T-cell (primary cell): Measurements from ENCODE around the gene CUL1. TPM values are rescaled to one million over a fixed set of nuclear protein-coding genes. Genes with fewer than 3 reads are reported as not detected.

Experiments
- ATAC-seq, 4 experiments: fragments of 200-7000 bp in 3 of 4; fragments of 150-1000 bp in 1 of 4; cut with Tn5 transposase; replicated peaks in 1 of 4; 1 replicate in 3 of 4; 2 replicates in 1 of 4; pipeline ENCODE4 v1.10.0; 2021; ENCODE audit warnings: moderate library complexity in 3 of 4, mild to moderate bottlenecking in 2 of 4, moderate number of reproducible peaks in 1 of 4
- CTCF ChIA-PET, 2 donors: fragments of 300-600 bp; sonication (Branson Sonifier 250); formaldehyde crosslinking; loops; one replicate each; lab custom pipeline; 2022; ENCODE audit warnings: antibody characterized with exemption in 2 of 2; lab: Charles Lee
- POLR2A ChIA-PET, 2 donors: fragments of 300-600 bp; sonication (Branson Sonifier 250); formaldehyde crosslinking; loops; one replicate each; lab custom pipeline; 2022; ENCODE audit warnings: antibody characterized with exemption in 2 of 2; lab: Charles Lee
- DNase-seq, 35 experiments: peaks; one replicate each; pipeline versions ENCODE4 v3.0.0 to v3.0.0-alpha.2; 2013 to 2023
- H3K27ac ChIP-seq: one replicate; pipeline ENCODE4 v1.5.1; 2013; ENCODE audit warnings: low read length
- H3K27me3 ChIP-seq, 2 experiments: replicated peaks in 1 of 2; 1 replicate in 1 of 2; 2 replicates in 1 of 2; pipeline versions ENCODE4 v1.6.1 to v1.7.0; 2013; ENCODE audit warnings: low read length in 1 of 2, mixed read lengths in 1 of 2; ENCODE audit not compliant: control insufficient read depth in 2 of 2, insufficient read depth in 2 of 2; ENCODE audit errors: extremely low read depth in 1 of 2
- H3K36me3 ChIP-seq, 2 donors: 1 replicate in 1 of 2; 2 replicates in 1 of 2; pipeline versions ENCODE4 v1.6.1 to v1.7.0; 2013; ENCODE audit warnings: low read length in 1 of 2; ENCODE audit not compliant: control insufficient read depth in 2 of 2, insufficient read depth in 1 of 2; ENCODE audit errors: extremely low read depth in 1 of 2
- H3K4me1 ChIP-seq, 2 experiments: 1 replicate in 1 of 2; 2 replicates in 1 of 2; pipeline versions ENCODE4 v1.6.1 to v1.7.0; 2013; ENCODE audit warnings: low read length in 2 of 2, mixed read lengths in 1 of 2; ENCODE audit not compliant: insufficient read depth in 2 of 2, control insufficient read depth in 1 of 2; ENCODE audit errors: extremely low read depth in 1 of 2
- H3K4me3 ChIP-seq, 2 donors: 1 replicate in 1 of 2; 2 replicates in 1 of 2; pipeline versions ENCODE4 v1.5.1 to v1.7.0; 2013; ENCODE audit warnings: mild to moderate bottlenecking in 2 of 2, low read length in 1 of 2, moderate library complexity in 1 of 2; ENCODE audit not compliant: control insufficient read depth in 1 of 2; ENCODE audit errors: extremely low read depth in 1 of 2
- H3K9me3 ChIP-seq: 2 replicates; pipeline ENCODE4 v1.7.0; 2013
- H3K27ac Mint-ChIP-seq, 2 donors: one replicate each; pipeline ENCODE4 v1.8.0; 2020 to 2021; ENCODE audit warnings: mild to moderate bottlenecking in 2 of 2, mixed read lengths in 2 of 2
- H3K27me3 Mint-ChIP-seq, 2 donors: one replicate each; pipeline ENCODE4 v1.8.0; 2021 to 2022; ENCODE audit warnings: mixed read lengths in 2 of 2
- H3K36me3 Mint-ChIP-seq: one replicate; pipeline ENCODE4 v1.8.0; 2021; ENCODE audit warnings: mixed read lengths
- H3K4me1 Mint-ChIP-seq, 3 donors: one replicate each; pipeline ENCODE4 v1.8.0; 2020 to 2022; ENCODE audit warnings: mixed read lengths in 3 of 3, mild to moderate bottlenecking in 1 of 3
- H3K4me3 Mint-ChIP-seq, 3 donors: one replicate each; pipeline ENCODE4 v1.8.0; 2020 to 2022; ENCODE audit warnings: mild to moderate bottlenecking in 3 of 3, mixed read lengths in 3 of 3, moderate library complexity in 3 of 3
- H3K9me3 Mint-ChIP-seq, 3 donors: one replicate each; pipeline ENCODE4 v1.8.0; 2020 to 2022; ENCODE audit warnings: mixed read lengths in 3 of 3
- WGBS: methylation state at CpG from one replicate; pipeline ENCODE4 v1.1.5; 2013; ENCODE audit warnings: missing lambda C conversion rate; ENCODE audit not compliant: insufficient coverage; 5-methylcytosine and 5-hydroxymethylcytosine counted together
- total RNA-seq, 35 experiments: library from RNA in 6 of 35; stranded (reverse) in 6 of 35; fragments of 120-200 nt in 1 of 35; gene quantifications; one replicate each; pipeline versions ENCODE4 v1.2.1 to v1.2.4 and lab custom pipeline; 2013 to 2026

CUL1 gene
- total RNA-seq, 5 donors from 2014 or later (not counting 1 experiment from before 2014, with no cell fraction given), result 42.3 to 53.7 (median 49.9) TPM

DNA sequence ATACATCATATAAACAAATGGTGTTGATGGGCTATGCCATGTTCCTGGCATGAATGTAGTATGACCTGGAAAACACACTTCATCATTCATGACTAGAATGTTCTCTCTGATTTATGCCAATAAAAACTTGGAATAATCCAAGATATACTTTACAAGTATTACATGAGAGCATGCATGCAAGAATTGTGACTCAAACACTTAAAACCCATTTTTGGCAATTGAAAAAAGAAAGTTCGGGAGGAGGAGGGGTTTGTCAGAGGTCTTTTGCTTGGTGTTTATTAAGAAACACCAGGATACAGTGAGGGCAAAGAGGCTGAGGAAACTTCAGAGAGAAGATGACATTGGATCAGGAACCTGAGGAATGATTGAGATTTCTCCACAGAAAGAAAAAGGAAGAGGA, 10.2 kb upstream of the CUL1 start:
- ATAC-seq (no peak), DNase-seq (no peak)
- no peaks in the 10 kb centered on the region for H3K9me3 ChIP-seq
- no peak overlapping the region for H3K27ac ChIP-seq
- H3K9me3 Mint-ChIP-seq, result no peaks in the 10 kb centered on the region
- 83% methylated on average over 1 of the region's 1 CpG for WGBS
- CTCF ChIA-PET, result no interaction called here
- no peaks in the 10 kb centered on the region for H3K4me1 ChIP-seq
- H3K4me1 Mint-ChIP-seq, result no peaks in the 10 kb centered on the region
- no peak overlapping the region for H3K27ac Mint-ChIP-seq
- no peaks in the 10 kb centered on the region for H3K36me3 ChIP-seq
- H3K27me3 ChIP-seq, result peaks cover 0 to 4% of the 10 kb centered on the region in 2 experiments
- H3K4me3 Mint-ChIP-seq, result no peak overlapping the region
- no peaks in the 10 kb centered on the region for H3K27me3 Mint-ChIP-seq
- POLR2A ChIA-PET, result interaction anchor here in 1 of 2 donors (0.7 kb wide), 1 partner anchor 32 kb away, joined by 3 read pairs; no protein-coding TSS in a partner anchor
- H3K4me3 ChIP-seq, result no peak overlapping the region
- no peaks in the 10 kb centered on the region for H3K36me3 Mint-ChIP-seq

DNA sequence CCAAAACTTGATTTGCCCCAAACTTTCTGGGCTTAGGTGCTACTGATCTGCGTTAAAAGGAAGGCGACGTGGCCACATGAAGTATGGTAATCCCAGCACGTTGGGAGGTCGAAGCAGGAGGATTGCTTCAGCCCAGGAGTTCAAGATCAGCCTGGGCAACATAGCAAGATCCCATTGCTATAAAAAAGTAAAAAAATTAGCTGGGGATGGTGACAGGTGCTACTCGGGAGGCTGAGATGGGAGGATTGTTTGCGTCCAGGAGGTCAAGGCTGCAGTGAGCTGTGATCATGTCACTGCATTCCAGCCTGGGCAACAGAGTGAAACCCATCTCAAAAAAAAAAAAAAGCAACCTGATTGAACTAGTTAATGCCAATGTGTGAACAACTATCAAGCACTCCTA, 5.1 kb upstream of the CUL1 start:
- Mint-ChIP-seq H3K4me3 (no peak overlapping the region), H3K36me3 (no peaks in the 10 kb centered on the region), H3K27me3 (no peaks in the 10 kb centered on the region), H3K9me3 (no peaks in the 10 kb centered on the region), H3K4me1 (peaks cover 13 to 18% (median 15%) of the 10 kb centered on the region in 3 donors), H3K27ac (no peak overlapping the region)
- Histone ChIP-seq H3K4me3 (no peak overlapping the region), H3K36me3 (no peaks in the 10 kb centered on the region), H3K4me1 (peaks cover 0 to 9% of the 10 kb centered on the region in 2 experiments), H3K27ac (no peak overlapping the region), H3K9me3 (no peaks in the 10 kb centered on the region), H3K27me3 (no peaks in the 10 kb centered on the region)
- POLR2A ChIA-PET, result no interaction called here
- ATAC-seq (no peak), DNase-seq (no peak)
- 100% methylated on average over 5 of the region's 7 CpGs for WGBS
- CTCF ChIA-PET, result no interaction called here

DNA sequence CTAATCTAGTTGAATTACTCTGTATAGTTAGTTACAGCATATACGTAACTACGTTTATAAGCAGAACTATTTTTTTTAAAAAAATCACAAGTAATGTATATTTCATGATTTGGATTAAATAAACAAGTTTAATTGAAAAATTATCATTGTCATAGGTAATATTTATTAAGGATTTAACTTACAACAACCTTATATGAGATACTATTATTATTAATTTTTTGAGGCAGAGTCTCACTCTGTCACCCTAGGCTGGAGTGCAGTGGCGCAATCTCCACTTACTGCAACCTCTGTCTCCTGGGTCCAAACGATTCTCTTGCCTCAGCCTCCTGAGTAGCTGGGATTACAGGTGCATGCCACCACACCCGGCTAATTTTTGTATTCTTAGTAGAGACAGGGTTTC, 4.1 kb upstream of the CUL1 start:
- ChIA-PET POLR2A (no interaction called here), CTCF (no interaction called here)
- H3K36me3 ChIP-seq, result no peaks in the 10 kb centered on the region
- no peak overlapping the region for H3K4me3 ChIP-seq
- WGBS, result no CpG with 5 or more reads among the region's 5 CpGs
- peaks cover 13 to 18% (median 15%) of the 10 kb centered on the region in 3 donors for H3K4me1 Mint-ChIP-seq
- H3K4me1 ChIP-seq, result peaks cover 0 to 9% of the 10 kb centered on the region in 2 experiments
- H3K9me3 Mint-ChIP-seq, result no peaks in the 10 kb centered on the region
- no peak overlapping the region for H3K27ac Mint-ChIP-seq
- no peak overlapping the region for H3K27ac ChIP-seq
- no peak for ATAC-seq
- H3K4me3 Mint-ChIP-seq, result no peak overlapping the region
- DNase-seq, result no peak
- H3K27me3 ChIP-seq, result no peaks in the 10 kb centered on the region
- no peaks in the 10 kb centered on the region for H3K36me3 Mint-ChIP-seq
- no peaks in the 10 kb centered on the region for H3K27me3 Mint-ChIP-seq
- no peaks in the 10 kb centered on the region for H3K9me3 ChIP-seq

DNA sequence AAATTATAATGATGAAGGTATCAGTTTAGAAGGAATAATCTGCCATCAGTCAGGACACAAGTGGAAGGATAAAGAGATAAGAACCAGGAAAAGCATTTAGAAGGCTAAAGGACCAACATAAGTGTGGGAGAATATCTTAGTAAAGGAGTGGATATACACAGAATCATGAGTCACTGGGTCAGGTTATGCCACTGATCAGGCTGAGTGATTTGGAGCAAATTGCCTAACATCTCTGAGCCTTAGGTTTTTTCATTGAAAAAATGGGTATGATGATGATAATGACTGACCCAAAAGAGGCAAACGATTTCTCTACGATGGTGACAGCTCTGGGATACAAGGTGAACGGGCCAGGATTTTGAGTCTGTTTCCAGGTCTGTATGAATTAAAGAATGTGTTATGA, 2.8 kb upstream of the CUL1 start:
- CTCF ChIA-PET, result no interaction called here
- Histone ChIP-seq H3K27ac (no peak overlapping the region), H3K4me1 (peaks cover 4 to 15% of the 10 kb centered on the region in 2 experiments), H3K4me3 (no peak overlapping the region), H3K36me3 (no peaks in the 10 kb centered on the region), H3K9me3 (no peaks in the 10 kb centered on the region), H3K27me3 (no peaks in the 10 kb centered on the region)
- peak overlapping the region in 1 of 2 donors; percentile 76 for H3K27ac Mint-ChIP-seq
- no peaks in the 10 kb centered on the region for H3K9me3 Mint-ChIP-seq
- H3K36me3 Mint-ChIP-seq, result no peaks in the 10 kb centered on the region
- POLR2A ChIA-PET, result interaction anchor here in 1 of 2 donors (0.8 to 0.9 kb wide), 2 partner anchors 12 to 49 kb away, joined by 4 to 5 read pairs; no protein-coding TSS in a partner anchor
- peak overlapping the region in 1 of 3 donors; percentile 22 for H3K4me3 Mint-ChIP-seq
- ATAC-seq (no peak), DNase-seq (no peak)
- no CpG with 5 or more reads among the region's 3 CpGs for WGBS
- H3K27me3 Mint-ChIP-seq, result no peaks in the 10 kb centered on the region
- H3K4me1 Mint-ChIP-seq, result peaks cover 25 to 31% (median 27%) of the 10 kb centered on the region in 3 donors

DNA sequence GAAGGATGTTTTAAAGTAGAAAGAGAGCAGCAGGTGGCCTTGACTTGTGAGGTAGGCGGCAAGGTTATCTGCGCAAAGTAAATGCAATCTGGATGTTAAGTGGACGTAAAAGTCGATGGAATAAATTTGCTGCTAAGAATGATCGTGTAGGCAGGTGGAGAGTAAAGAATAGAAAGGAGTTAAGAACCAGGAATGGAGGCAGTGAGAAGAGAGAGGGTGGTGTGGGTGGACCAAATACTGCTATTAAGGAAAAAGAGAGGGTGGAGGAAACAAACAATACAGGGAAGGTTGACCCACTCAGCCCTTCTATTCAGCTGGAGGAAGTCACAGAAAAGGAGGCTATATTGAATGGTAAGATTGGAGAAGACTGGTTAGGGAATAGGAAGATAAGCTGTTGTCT, 1.9 kb upstream of the CUL1 start:
- Histone ChIP-seq H3K27ac (no peak overlapping the region), H3K27me3 (no peaks in the 10 kb centered on the region), H3K9me3 (no peaks in the 10 kb centered on the region), H3K4me3 (no peak overlapping the region), H3K36me3 (no peaks in the 10 kb centered on the region), H3K4me1 (peaks cover 10 to 18% of the 10 kb centered on the region in 2 experiments)
- ATAC-seq (no peak), DNase-seq (no peak)
- Mint-ChIP-seq H3K36me3 (no peaks in the 10 kb centered on the region), H3K4me1 (peaks cover 33 to 39% (median 35%) of the 10 kb centered on the region in 3 donors), H3K4me3 (peak overlapping the region; percentile 13 to 93 (median 18)), H3K9me3 (no peaks in the 10 kb centered on the region), H3K27ac (peak overlapping the region; percentile 1 to 66), H3K27me3 (no peaks in the 10 kb centered on the region)
- WGBS, result 90% methylated on average over 5 of the region's 5 CpGs
- CTCF ChIA-PET, result no interaction called here
- POLR2A ChIA-PET, result no interaction called here

DNA sequence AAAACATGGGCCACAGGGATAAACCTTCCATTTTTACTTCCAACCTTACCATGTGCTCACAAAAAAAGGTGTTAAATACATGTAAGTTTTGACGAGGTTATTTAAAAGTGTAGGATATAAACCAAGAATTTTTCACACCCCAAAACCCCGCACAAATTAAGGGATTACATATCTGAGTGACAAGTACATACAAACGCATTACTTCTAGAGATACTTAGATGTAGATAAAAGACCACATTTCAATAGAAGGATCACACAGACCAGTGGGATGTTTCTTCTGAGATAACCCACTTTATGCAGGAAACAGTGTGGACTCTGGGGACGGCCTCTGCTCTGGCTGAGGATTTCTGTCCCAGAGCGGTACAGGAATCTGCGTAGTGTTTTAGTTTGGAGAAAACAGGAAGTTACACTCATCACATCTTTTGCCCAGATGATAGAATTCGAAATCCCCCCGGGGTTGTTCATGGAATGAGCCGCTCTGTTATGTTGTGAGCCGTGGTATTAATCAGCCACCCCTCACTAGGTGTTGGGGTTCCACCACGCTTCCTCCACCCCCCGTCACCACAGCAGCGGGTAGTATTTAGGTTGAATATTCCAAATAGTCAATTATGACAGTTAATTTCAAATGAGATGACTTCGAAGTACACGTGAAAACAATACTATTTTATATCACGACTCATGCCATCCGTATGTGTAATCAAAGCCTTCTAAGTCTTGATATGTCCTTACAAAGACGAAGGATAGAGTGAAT, 1.3 kb upstream of the CUL1 start:
- Mint-ChIP-seq H3K27ac (peak overlapping the region; percentile 87 to 93), H3K4me1 (peaks cover 40 to 46% (median 42%) of the 10 kb centered on the region in 3 donors), H3K9me3 (no peaks in the 10 kb centered on the region), H3K36me3 (no peaks in the 10 kb centered on the region), H3K27me3 (no peaks in the 10 kb centered on the region), H3K4me3 (peak overlapping the region; percentile 78 to 93 (median 86))
- WGBS, result no CpG with 5 or more reads among the region's 18 CpGs
- ChIA-PET POLR2A (interaction anchor here (0.5 to 1.6 kb wide), 5 partner anchors 39 to 244 kb away, joined by 4 to 10 read pairs (median 7); no protein-coding TSS in a partner anchor), CTCF (interaction anchor here (0.6 kb wide), 2 partner anchors 91 to 176 kb away, joined by 3 read pairs; no protein-coding TSS in a partner anchor)
- Histone ChIP-seq H3K36me3 (no peaks in the 10 kb centered on the region), H3K4me1 (peaks cover 14 to 20% of the 10 kb centered on the region in 2 experiments), H3K9me3 (no peaks in the 10 kb centered on the region), H3K27ac (peak overlapping the region; percentile 73), H3K4me3 (peak overlapping the region in 1 of 2 donors; percentile 77), H3K27me3 (no peaks in the 10 kb centered on the region)
- peak in 1 of 4 experiments; percentile 5 for ATAC-seq
- DNase-seq, result peak in 16 of 35 experiments; percentile 5 to 50 (median 14)
